HEK293 (cell line): ENCODE measurements around the gene HIPK4.

ENCODE experiments used
- CTCF ChIP-seq: fragments of 450-650 bp; formaldehyde crosslinking; IDR thresholded peaks from 2 replicates; pipeline ENCODE4 v1.5.1; 2016; ENCODE audit warnings: missing biosample characterization, missing genetic modification characterization
- KLF10 ChIP-seq: fragments of 450-650 bp; IDR thresholded peaks from 2 replicates; pipeline ENCODE4 v1.5.1; 2018; ENCODE audit warnings: missing biosample characterization, mild to moderate bottlenecking, missing genetic modification characterization
- KLF16 ChIP-seq: fragments of 450-650 bp; formaldehyde crosslinking; IDR thresholded peaks from 2 replicates; pipeline ENCODE4 v1.5.1; 2017; ENCODE audit warnings: missing biosample characterization, missing genetic modification characterization
- KLF9 ChIP-seq: fragments of 450-650 bp; formaldehyde crosslinking; IDR thresholded peaks from 2 replicates; pipeline ENCODE4 v1.5.1; 2016; ENCODE audit warnings: missing biosample characterization, missing genetic modification characterization, low read depth
- MYNN ChIP-seq: fragments of 450-650 bp; formaldehyde crosslinking; IDR thresholded peaks from 2 replicates; pipeline ENCODE4 v1.5.1; 2016; ENCODE audit warnings: missing biosample characterization, missing genetic modification characterization, borderline replicate concordance
- REPIN1 ChIP-seq: fragments of 450-650 bp; formaldehyde crosslinking; IDR thresholded peaks from 2 replicates; pipeline ENCODE4 v1.5.1; 2017; ENCODE audit warnings: missing biosample characterization, missing genetic modification characterization, low read depth
- SETDB1 ChIP-seq: IDR thresholded peaks from one replicate; pipeline ENCODE4 v1.6.1; 2017; ENCODE audit warnings: mild to moderate bottlenecking, low read length, moderate library complexity, mixed read lengths; ENCODE audit not compliant: insufficient read length
- TSHZ1 ChIP-seq: fragments of 450-650 bp; formaldehyde crosslinking; IDR thresholded peaks from 2 replicates; pipeline ENCODE4 v1.5.1; 2016; ENCODE audit warnings: missing biosample characterization, missing genetic modification characterization, borderline replicate concordance
- ZBTB7A ChIP-seq: fragments of 450-650 bp; formaldehyde crosslinking; IDR thresholded peaks from 2 replicates; pipeline ENCODE4 v1.5.1; 2016; ENCODE audit warnings: low read depth, missing biosample characterization, missing genetic modification characterization
- ZFP37 ChIP-seq: fragments of 450-650 bp; formaldehyde crosslinking; IDR thresholded peaks from 2 replicates; pipeline ENCODE4 v1.5.1; 2016; ENCODE audit warnings: missing biosample characterization, missing genetic modification characterization
- ZFP41 ChIP-seq: fragments of 450-650 bp; formaldehyde crosslinking; IDR thresholded peaks from 2 replicates; pipeline ENCODE4 v1.5.1; 2016; ENCODE audit warnings: missing biosample characterization, missing genetic modification characterization, borderline replicate concordance
- ZIC2 ChIP-seq: fragments of 450-650 bp; formaldehyde crosslinking; IDR thresholded peaks from 2 replicates; pipeline ENCODE4 v1.5.1; 2016; ENCODE audit warnings: missing biosample characterization, missing genetic modification characterization
- ZNF2 ChIP-seq: fragments of 450-650 bp; formaldehyde crosslinking; IDR thresholded peaks from 2 replicates; pipeline ENCODE4 v1.5.1; 2016; ENCODE audit warnings: missing biosample characterization, missing genetic modification characterization
- ZNF211 ChIP-seq: fragments of 450-650 bp; formaldehyde crosslinking; IDR thresholded peaks from 2 replicates; pipeline ENCODE4 v1.5.1; 2016; ENCODE audit warnings: low read depth, missing biosample characterization, missing genetic modification characterization
- ZNF221 ChIP-seq: fragments of 450-650 bp; formaldehyde crosslinking; IDR thresholded peaks from 2 replicates; pipeline ENCODE4 v1.5.1; 2017; ENCODE audit warnings: missing biosample characterization, missing genetic modification characterization, borderline replicate concordance
- ZNF24 ChIP-seq: fragments of 450-650 bp; formaldehyde crosslinking; IDR thresholded peaks from 2 replicates; pipeline ENCODE4 v1.5.1; 2016; ENCODE audit warnings: missing biosample characterization, missing genetic modification characterization
- ZNF248 ChIP-seq: fragments of 450-650 bp; formaldehyde crosslinking; IDR thresholded peaks from 2 replicates; pipeline ENCODE4 v1.5.1; 2017; ENCODE audit warnings: missing biosample characterization, missing genetic modification characterization
- ZNF473 ChIP-seq: fragments of 450-650 bp; formaldehyde crosslinking; IDR thresholded peaks from 2 replicates; pipeline ENCODE4 v1.5.1; 2017; ENCODE audit warnings: missing biosample characterization, missing genetic modification characterization
- ZNF513 ChIP-seq: fragments of 450-650 bp; IDR thresholded peaks from 2 replicates; pipeline ENCODE4 v1.5.1; 2018; ENCODE audit warnings: missing biosample characterization, missing genetic modification characterization
- ZNF514 ChIP-seq: fragments of 450-650 bp; formaldehyde crosslinking; IDR thresholded peaks from 2 replicates; pipeline ENCODE4 v1.5.1; 2016; ENCODE audit warnings: missing biosample characterization, missing genetic modification characterization
- ZNF580 ChIP-seq: fragments of 450-650 bp; formaldehyde crosslinking; IDR thresholded peaks from 2 replicates; pipeline ENCODE4 v1.5.1; 2016; ENCODE audit warnings: missing biosample characterization, missing genetic modification characterization
- ZNF596 ChIP-seq: fragments of 450-650 bp; IDR thresholded peaks from 2 replicates; pipeline ENCODE4 v1.5.0; 2018; ENCODE audit warnings: missing biosample characterization, mild to moderate bottlenecking, missing genetic modification characterization, moderate library complexity
- ZNF610 ChIP-seq: fragments of 450-650 bp; formaldehyde crosslinking; IDR thresholded peaks from 2 replicates; pipeline ENCODE4 v1.5.1; 2016; ENCODE audit warnings: missing biosample characterization, missing genetic modification characterization, borderline replicate concordance
- ZNF621 ChIP-seq: fragments of 450-650 bp; formaldehyde crosslinking; IDR thresholded peaks from 2 replicates; pipeline ENCODE4 v1.5.1; 2017; ENCODE audit warnings: missing biosample characterization, missing genetic modification characterization
- ZNF629 ChIP-seq: fragments of 450-650 bp; formaldehyde crosslinking; IDR thresholded peaks from 2 replicates; pipeline ENCODE4 v1.5.1; 2017; ENCODE audit warnings: missing biosample characterization, missing genetic modification characterization
- ZNF645 ChIP-seq: fragments of 450-650 bp; formaldehyde crosslinking; IDR thresholded peaks from 2 replicates; pipeline ENCODE4; 2016; ENCODE audit warnings: missing biosample characterization, missing genetic modification characterization
- ZNF658 ChIP-seq: fragments of 450-650 bp; formaldehyde crosslinking; IDR thresholded peaks from 2 replicates; pipeline ENCODE4; 2016; ENCODE audit warnings: missing biosample characterization, missing genetic modification characterization
- ZNF843 ChIP-seq: fragments of 450-650 bp; formaldehyde crosslinking; IDR thresholded peaks from 2 replicates; pipeline ENCODE4 v1.5.1; 2016; ENCODE audit warnings: missing biosample characterization, missing genetic modification characterization
- ZSCAN16 ChIP-seq: fragments of 450-650 bp; formaldehyde crosslinking; IDR thresholded peaks from 2 replicates; pipeline ENCODE4 v1.5.1; 2016; ENCODE audit warnings: missing biosample characterization, missing genetic modification characterization
- ZSCAN4 ChIP-seq: fragments of 450-650 bp; formaldehyde crosslinking; IDR thresholded peaks from 2 replicates; pipeline ENCODE4 v1.5.1; 2017; ENCODE audit warnings: missing biosample characterization, missing genetic modification characterization

HIPK4 gene

GRCh38 chr19:40348961-40349507, 40.9 kb downstream of the HIPK4 start (continued):
- TF ChIP-seq ZNF629 (tag by site-specific recombination) (peak; percentile 99), REPIN1 (tag by site-specific recombination) (no peak; the same call in none of the 2 replicates), KLF16 (tag by site-specific recombination) (peak; percentile 82; the same call in 1 of the 2 replicates), ZNF514 (tag by site-specific recombination) (no peak), ZNF248 (tag by site-specific recombination) (no peak), ZNF473 (no peak), ZNF610 (tag by site-specific recombination) (no peak), SETDB1 (no peak), MYNN (no peak), ZNF843 (tag by site-specific recombination) (peak; percentile 58), KLF10 (tag by site-specific recombination) (no peak), ZNF645 (tag by site-specific recombination) (no peak), ZNF580 (peak; percentile 7; the same call in 1 of the 2 replicates), ZNF513 (tag by site-specific recombination) (no peak), ZNF621 (tag by site-specific recombination) (no peak), ZNF211 (no peak), CTCF (tag by site-specific recombination) (no peak), ZNF221 (tag by site-specific recombination) (no peak), KLF9 (tag by site-specific recombination) (peak; percentile 14; the same call in 1 of the 2 replicates), ZNF658 (no peak), ZNF2 (tag by site-specific recombination) (peak; percentile 80), ZFP41 (tag by site-specific recombination) (no peak), ZNF596 (tag by site-specific recombination) (no peak), ZSCAN4 (tag by site-specific recombination) (no peak; the same call in 1 of the 2 replicates), ZFP37 (tag by site-specific recombination) (peak; percentile 87; the same call in 1 of the 2 replicates), ZNF24 (tag by site-specific recombination) (no peak; the same call in 1 of the 2 replicates), TSHZ1 (tag by site-specific recombination) (peak; percentile 23; the same call in 1 of the 2 replicates), ZSCAN16 (tag by site-specific recombination) (no peak; the same call in 1 of the 2 replicates), ZBTB7A (tag by site-specific recombination) (peak; percentile 81), ZIC2 (tag by site-specific recombination) (no peak; the same call in 1 of the 2 replicates)
